IPS-11a (cell line): ENCODE results near the gene GNAL.

Experiments
- H3K4me3 ChIP-seq: one replicate; pipeline ENCODE4 v1.5.1; 2013; ENCODE audit warnings: low read depth, low read length, control low read depth

The GNAL gene

DNA sequence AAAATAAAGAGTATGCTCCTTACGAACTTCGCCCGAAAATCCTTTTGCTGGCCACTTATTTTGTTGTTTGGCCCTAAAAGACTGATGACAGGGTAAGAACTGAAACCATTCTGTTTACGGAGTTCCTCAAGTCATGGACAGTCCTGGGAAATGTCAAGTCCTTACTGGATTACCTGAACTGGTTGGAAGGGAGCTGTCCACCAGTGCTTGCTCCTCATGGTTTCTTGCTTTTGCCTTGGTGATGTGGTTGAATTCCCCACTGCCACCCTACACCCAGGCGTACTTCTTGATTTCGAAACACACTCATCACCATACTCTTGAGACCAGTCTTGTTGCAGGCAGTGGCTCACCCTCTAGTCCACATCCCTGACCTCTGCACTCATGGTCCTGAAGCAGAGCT lies 113.1 kb downstream of the GNAL start:
- no peak overlapping the region for H3K4me3 ChIP-seq

DNA sequence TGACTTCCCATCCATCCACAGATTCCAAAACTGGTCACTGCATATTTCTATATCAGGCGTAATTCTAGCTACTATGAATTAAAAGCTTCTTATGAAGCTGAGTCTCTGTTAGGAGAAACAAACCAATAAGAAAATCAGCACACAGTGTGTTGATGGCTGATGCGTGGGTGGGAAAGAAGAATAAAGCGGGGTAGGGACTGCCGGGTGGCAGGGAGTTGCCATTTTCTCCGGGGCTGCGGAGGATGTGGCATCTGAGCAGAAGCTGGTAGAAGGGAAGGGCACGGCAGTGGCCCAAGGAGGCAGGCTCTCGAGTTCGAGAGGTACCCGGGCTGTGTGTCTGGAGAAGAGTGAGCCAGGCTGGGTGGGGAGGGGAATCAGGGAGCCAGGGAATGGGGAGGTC lies 113.5 kb downstream of the GNAL start:
- H3K4me3 ChIP-seq: no peak overlapping the region

DNA sequence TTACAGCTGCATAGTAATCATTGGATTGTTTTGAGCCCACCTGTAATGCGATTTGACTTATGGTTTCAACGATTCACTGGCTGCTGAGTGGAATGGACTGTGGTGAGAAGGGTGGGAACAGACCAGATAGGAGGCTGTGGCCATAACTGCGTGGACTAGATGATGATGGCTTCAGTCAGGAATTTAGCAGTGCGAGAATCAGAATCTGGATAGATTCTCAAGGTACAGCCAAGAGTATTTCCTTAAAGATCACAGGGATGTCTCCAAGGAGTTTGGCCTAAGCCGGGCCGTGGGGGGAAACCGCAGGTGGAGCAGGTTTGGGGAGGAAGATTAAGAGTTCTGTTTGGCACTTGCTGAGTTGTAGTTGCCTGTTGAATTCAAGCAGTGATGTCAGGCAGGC lies 118.2 kb downstream of the GNAL start:
- H3K4me3 ChIP-seq: no peak overlapping the region

DNA sequence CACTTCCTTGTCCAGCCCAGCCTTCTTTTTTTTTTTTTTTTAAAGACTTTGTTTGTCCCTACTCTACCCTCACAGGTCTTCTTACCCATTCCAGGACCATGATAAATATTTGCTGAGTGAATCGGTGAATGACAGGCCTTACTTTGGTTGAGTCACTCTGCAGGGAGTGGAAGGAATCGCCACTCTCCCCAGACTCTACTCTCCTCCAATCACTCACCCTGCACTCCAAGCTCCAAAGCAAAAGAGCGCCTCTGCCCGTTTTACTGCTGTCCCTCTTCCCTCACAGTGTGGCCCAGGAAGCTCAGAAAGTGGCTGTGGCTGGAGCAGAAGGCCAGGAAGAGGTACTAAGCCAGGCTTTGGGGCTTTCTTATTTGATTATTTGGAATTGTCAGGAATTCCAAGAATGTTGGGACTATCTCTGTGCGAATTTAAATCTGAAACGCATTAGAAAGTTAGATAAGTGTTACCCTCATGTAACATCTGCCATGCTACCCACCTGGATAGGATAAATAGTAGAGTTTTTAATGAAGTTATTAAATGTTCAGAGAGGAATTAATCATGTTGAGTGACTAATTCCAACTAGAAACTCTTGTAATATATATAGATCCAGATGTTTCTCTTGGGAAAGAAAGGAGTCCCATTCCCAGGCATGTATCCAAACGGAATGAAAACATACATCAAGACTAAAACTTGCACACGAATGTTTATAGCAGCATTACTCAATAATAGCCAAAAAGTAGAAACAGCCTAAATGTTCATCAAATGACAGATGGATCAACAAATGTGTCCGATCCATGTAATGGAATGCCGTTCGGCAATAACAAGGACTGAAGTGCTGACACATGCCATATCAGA lies 119.2 kb downstream of the GNAL start:
- no peak overlapping the region for H3K4me3 ChIP-seq

DNA sequence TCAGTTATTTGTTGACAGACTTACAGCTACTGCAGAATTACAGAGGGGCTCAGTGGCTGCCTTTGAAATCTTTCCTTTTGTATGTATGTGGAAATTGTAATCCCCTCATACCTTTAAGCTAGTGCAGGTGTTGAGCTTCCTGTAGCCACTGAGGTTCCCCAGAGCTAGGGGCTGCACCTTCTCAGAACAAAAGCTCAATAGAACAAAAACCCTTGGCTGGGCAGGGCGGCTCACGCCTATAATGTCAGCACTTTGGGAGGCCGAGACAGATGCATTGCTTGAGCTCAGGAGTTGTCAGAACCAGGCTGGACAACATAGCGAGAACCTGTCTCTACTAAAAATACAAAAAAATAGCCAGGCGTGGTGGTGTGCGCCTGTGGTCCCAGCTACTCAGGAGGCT lies 120.8 kb downstream of the GNAL start:
- H3K4me3 ChIP-seq: no peak overlapping the region

GRCh38 chr18:11810379-11810778 lies 121.3 kb downstream of the GNAL start:
- no peak overlapping the region for H3K4me3 ChIP-seq

DNA sequence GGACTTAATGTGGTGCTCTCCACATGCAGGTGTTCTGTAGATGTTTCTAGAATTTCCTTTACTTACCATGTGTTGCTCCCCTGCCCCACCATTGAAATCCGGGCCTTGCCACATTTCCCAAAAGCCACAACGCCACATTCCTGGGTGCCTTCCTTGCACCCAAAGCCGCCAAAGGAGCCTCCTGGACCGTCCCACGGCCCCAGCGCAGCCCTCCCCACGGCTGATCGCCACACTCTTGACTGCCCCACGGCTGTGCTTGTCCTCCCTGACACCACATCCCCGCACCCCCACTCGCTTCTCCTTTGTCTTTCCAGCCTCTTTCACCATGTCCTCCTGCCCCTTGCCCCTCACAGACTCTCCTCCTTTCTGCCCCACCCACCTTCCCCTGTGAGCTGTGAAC lies 121.9 kb downstream of the GNAL start:
- no peak overlapping the region for H3K4me3 ChIP-seq

- no peak overlapping the region for H3K4me3 ChIP-seq
These were observed 128.2 kb downstream of the GNAL start for GRCh38 chr18:11817229-11817628.

- no peak overlapping the region for H3K4me3 ChIP-seq
These were observed 129.6 kb downstream of the GNAL start for GRCh38 chr18:11818486-11819203.

GRCh38 chr18:11819938-11820337 lies 130.9 kb downstream of the GNAL start:
- no peak overlapping the region for H3K4me3 ChIP-seq

DNA sequence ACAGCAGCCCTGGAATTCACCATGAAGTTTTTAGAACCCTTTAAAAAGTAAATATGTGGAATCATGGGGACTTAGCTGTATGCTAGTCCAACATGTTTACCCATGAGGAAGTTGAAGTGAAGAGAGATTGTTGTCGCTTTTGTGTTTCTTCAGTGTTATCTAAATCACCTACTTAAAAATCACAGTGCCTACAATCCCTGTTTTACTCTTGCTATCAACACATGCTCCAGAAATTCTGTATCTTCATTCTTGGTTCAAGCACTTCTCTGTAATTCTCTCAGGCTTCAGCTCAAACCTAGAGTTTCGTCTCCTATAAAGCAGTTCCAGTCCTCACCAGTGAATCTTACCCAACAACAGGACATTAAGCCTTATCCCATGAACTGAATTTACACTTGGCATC lies 131.6 kb downstream of the GNAL start:
- no peak overlapping the region for H3K4me3 ChIP-seq

- H3K4me3 ChIP-seq: no peak overlapping the region
These were observed 132.1 kb downstream of the GNAL start for GRCh38 chr18:11821208-11821607.

DNA sequence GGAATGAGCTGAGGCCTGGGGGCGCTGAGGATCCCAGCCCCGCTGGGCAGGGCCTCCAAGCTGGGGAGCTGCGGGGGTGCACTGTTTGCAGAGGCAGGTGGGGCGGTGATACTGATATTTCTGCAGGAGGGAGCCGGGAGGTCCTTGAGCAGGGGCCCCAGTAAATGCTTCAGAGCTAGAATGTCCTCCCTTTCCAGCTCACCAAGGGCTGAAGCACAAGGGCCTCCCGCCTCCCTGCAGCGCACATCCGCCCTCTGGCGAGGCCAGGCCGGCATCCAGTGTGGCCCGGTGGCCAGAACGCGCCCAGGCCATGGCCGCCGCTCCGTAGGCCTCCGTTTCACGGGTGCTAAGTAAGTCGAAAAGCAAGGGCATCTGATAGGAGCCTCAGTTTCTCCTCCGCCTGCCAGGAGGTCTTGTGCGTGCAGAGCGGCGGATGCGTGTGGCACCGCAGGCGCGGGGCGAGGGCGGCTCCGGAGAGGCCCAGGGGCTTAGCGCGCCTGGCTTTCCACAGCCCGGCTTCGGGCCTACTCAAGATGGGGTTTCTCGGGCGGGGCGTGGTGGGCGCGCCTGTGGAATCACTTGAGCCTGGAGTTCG lies 132.7 kb downstream of the GNAL start:
- H3K4me3 ChIP-seq: no peak overlapping the region

GRCh38 chr18:11823545-11823944 lies 134.5 kb downstream of the GNAL start:
- no peak overlapping the region for H3K4me3 ChIP-seq

GRCh38 chr18:11826836-11827235 lies 137.8 kb downstream of the GNAL start:
- no peak overlapping the region for H3K4me3 ChIP-seq

DNA sequence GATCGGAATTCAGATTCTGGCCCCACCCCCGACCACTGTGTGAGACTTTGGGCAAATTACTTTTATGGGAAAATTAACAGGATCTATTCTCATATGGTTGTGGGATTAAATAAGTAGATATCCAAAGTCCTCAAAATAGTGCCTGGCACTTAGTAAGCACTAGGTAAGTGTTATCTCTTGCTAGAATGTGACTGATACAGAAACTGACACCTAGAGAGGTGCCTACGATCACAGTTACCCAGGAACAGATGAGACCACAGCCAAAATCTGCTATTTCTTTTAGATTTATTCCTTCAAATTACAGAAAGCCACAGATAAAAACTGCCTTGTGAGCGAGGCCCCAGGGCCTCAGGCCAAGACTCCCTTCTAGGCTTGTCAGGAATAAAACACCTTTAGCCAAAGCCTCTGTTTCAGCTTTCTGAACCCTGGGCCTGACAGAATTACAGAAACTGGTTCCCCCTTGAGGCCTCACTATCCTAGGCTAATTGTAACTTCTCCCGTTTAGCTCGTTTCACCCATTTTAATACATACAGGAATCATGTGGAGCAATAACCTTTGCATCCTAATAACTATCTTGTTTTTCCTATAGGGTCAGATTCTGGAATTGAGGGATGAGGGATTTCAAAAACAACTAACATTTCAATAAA lies 139.8 kb downstream of the GNAL start:
- no peak overlapping the region for H3K4me3 ChIP-seq

GRCh38 chr18:11830585-11830984 lies 141.5 kb downstream of the GNAL start:
- H3K4me3 ChIP-seq: no peak overlapping the region

- no peak overlapping the region for H3K4me3 ChIP-seq
These were observed 142.9 kb downstream of the GNAL start for GRCh38 chr18:11831921-11832320.

DNA sequence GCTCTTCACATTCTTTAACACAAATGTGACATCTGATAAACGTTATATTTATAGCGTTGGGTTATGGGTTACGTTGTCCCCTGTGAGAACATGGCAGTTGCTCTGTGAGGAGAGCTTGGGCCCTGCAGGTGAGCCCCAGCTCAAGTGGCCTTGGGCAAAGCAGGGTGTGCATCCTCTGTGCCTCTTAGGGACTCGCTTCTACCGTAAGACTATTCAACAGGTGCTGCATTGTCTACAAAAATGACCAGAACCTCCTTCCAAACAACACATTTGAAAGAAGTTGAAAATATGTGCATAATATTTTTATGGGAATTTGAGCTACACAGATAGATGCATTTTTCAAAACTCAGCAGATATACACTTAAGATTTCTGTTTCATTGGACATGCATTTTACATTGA lies 145.7 kb downstream of the GNAL start:
- no peak overlapping the region for H3K4me3 ChIP-seq

- H3K4me3 ChIP-seq: no peak overlapping the region
These were observed 150.5 kb downstream of the GNAL start for GRCh38 chr18:11839556-11839955.

- no peak overlapping the region for H3K4me3 ChIP-seq
These were observed 151.4 kb downstream of the GNAL start for GRCh38 chr18:11840493-11840892.

DNA sequence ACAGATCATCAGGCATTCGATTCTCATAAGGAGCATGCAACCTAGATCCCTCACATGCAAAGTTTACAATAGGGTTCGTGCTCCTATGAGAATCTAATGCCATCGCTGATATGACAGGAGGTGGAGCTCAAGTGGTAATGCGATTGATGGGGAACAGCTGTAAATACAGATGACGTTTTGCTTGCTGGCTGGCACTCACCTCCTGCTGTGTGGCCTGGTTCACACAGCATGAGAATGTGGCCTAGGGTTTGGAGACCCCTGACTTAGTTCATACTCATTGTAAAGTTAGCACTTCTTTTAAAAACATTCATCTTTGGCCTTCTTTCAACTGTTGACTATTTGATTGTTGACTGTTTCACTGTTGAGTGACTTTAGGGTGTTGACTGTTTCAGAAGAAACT lies 153.5 kb downstream of the GNAL start:
- H3K4me3 ChIP-seq: no peak overlapping the region
